HCT116 (cell line): ENCODE results near the gene GRIK3. TPM values are rescaled to one million over a fixed set of nuclear protein-coding genes. Genes with fewer than 3 reads are reported as not detected.

Experiments
- ATAC-seq: fragments of 200-7000 bp; cut with Tn5 transposase; 2 replicates; pipeline ENCODE4 v1.9.1; 2020; ENCODE audit warnings: mild to moderate bottlenecking, moderate library complexity
- BruUV-seq: library from RNA; stranded (reverse); fragments of 400-500 nt; replicated peaks from 2 replicates; lab custom pipeline; 2021; lab: Mats Ljungman, UMichigan
- CTCF ChIA-PET: fragments of 300-600 bp; sonication (Branson Sonifier 250); formaldehyde crosslinking; loops from one replicate; lab custom pipeline; 2021; ENCODE audit warnings: antibody characterized with exemption; lab: Charles Lee
- POLR2A ChIA-PET: fragments of 300-600, 350-600 bp; sonication (Branson Sonifier 250); formaldehyde crosslinking; loops from one replicate; lab custom pipeline; 2021; ENCODE audit warnings: antibody characterized with exemption; lab: Charles Lee
- RAD21 ChIA-PET, 2 experiments: fragments of 300-600 bp; sonication (Branson Sonifier 250); formaldehyde crosslinking; loops; one replicate each; lab custom pipeline; 2023; ENCODE audit warnings: low total read pairs in 2 of 2; ENCODE audit not compliant: uncharacterized antibody in 2 of 2, unreplicated experiment in 2 of 2, low non-redundant PET in 1 of 2; lab: Charles Lee
- DNase-seq: peaks from one replicate; pipeline ENCODE4 v3.0.0-alpha.2; 2010; ENCODE audit warnings: low read depth, low spot score
- H2AFZ ChIP-seq: fragments of 200-600 bp; shearing (Covaris generic), sonication (generic); 2 replicates; pipeline ENCODE4 v1.6.1; 2017; ENCODE audit warnings: low read depth, mixed run types, mixed read lengths, antibody characterized with exemption, low read length; ENCODE audit not compliant: poor library complexity, severe bottlenecking
- H3K27ac ChIP-seq: 2 replicates; pipeline ENCODE4 v1.5.1; 2012; ENCODE audit warnings: low read depth, low read length
- H3K27me3 ChIP-seq: fragments of 200-600 bp; sonication (generic); 2 replicates; pipeline ENCODE4 v1.6.1; 2016; ENCODE audit warnings: mixed run types, low read length, mixed read lengths; ENCODE audit not compliant: insufficient read depth
- H3K36me3 ChIP-seq, 2 experiments: fragments of 200-500 bp in 1 of 2; fragments of 200-600 bp in 1 of 2; sonication (Bioruptor generic) in 1 of 2; sonication (generic) in 1 of 2; 2 replicates each; pipeline versions ENCODE4 v1.5.1 to v1.6.1; 2014 to 2016; ENCODE audit warnings: low read length in 2 of 2, inconsistent platforms in 1 of 2, mixed read lengths in 1 of 2, mixed run types in 1 of 2; ENCODE audit not compliant: insufficient read depth in 2 of 2, control insufficient read depth in 1 of 2
- H3K4me1 ChIP-seq, 2 experiments: fragments of 200-600 bp in 1 of 2; sonication (generic) in 1 of 2; 2 replicates each; pipeline versions ENCODE4 v1.5.1 to v1.6.1; 2012 to 2017; ENCODE audit warnings: low read length in 2 of 2, inconsistent platforms in 1 of 2, mild to moderate bottlenecking in 1 of 2, mixed read lengths in 1 of 2, mixed run types in 1 of 2, moderate library complexity in 1 of 2; ENCODE audit not compliant: insufficient read depth in 2 of 2, control insufficient read depth in 1 of 2
- H3K4me2 ChIP-seq: fragments of 200-600 bp; sonication (generic); 2 replicates; pipeline ENCODE4 v1.6.1; 2017; ENCODE audit warnings: mixed run types, low read length, mixed read lengths
- H3K4me3 ChIP-seq, 2 experiments: fragments of 200-600 bp in 1 of 2; sonication (generic) in 1 of 2; replicated peaks in 1 of 2; 2 replicates each; pipeline ENCODE4 v1.5.1; 2011 to 2016; ENCODE audit warnings: low read length in 2 of 2, control low read depth in 1 of 2, low read depth in 1 of 2, mild to moderate bottlenecking in 1 of 2, mixed read lengths in 1 of 2, mixed run types in 1 of 2
- H3K79me2 ChIP-seq: fragments of 200-600 bp; sonication (generic); 2 replicates; pipeline ENCODE4 v1.6.1; 2017; ENCODE audit warnings: mild to moderate bottlenecking, mixed run types, low read length, moderate library complexity, mixed read lengths; ENCODE audit not compliant: insufficient read depth
- H3K9ac ChIP-seq: fragments of 200-600 bp; sonication (generic); 2 replicates; pipeline ENCODE4 v1.6.1; 2016; ENCODE audit warnings: low read length, mixed read lengths
- H3K9me2 ChIP-seq: fragments of 200-600 bp; sonication (generic), shearing (Covaris generic); 2 replicates; pipeline ENCODE4 v1.6.1; 2017; ENCODE audit warnings: mixed run types, mild to moderate bottlenecking, moderate library complexity; ENCODE audit not compliant: insufficient read depth
- H3K9me3 ChIP-seq, 2 experiments: fragments of 200-500 bp in 1 of 2; fragments of 200-600 bp in 1 of 2; sonication (Bioruptor generic) in 1 of 2; sonication (generic) in 1 of 2; 2 replicates each; pipeline ENCODE4 v1.6.1; 2014 to 2017; ENCODE audit warnings: low read length in 2 of 2, mixed read lengths in 2 of 2, inconsistent platforms in 1 of 2, low read depth in 1 of 2, mild to moderate bottlenecking in 1 of 2, mixed run types in 1 of 2, moderate library complexity in 1 of 2; ENCODE audit not compliant: control insufficient read depth in 1 of 2, insufficient read depth in 1 of 2
- H4K20me1 ChIP-seq: fragments of 200-600 bp; sonication (generic), shearing (Covaris generic); 2 replicates; pipeline ENCODE4 v1.6.1; 2017; ENCODE audit warnings: mixed run types, mild to moderate bottlenecking, moderate library complexity; ENCODE audit not compliant: insufficient read depth
- ATF3 ChIP-seq: IDR thresholded peaks from 2 replicates; pipeline ENCODE4 v1.6.1; 2012
- CBX3 ChIP-seq: IDR thresholded peaks from 2 replicates; pipeline ENCODE4 v1.6.1; 2012; ENCODE audit warnings: low read depth
- CEBPB ChIP-seq: IDR thresholded peaks from 2 replicates; pipeline ENCODE4 v1.6.1; 2012; ENCODE audit warnings: low read depth
- EGR1 ChIP-seq: IDR thresholded peaks from 2 replicates; pipeline ENCODE4 v1.6.1; 2012; ENCODE audit warnings: low read depth
- ELF1 ChIP-seq: IDR thresholded peaks from 2 replicates; pipeline ENCODE4 v1.6.1; 2012; ENCODE audit warnings: low read depth, borderline replicate concordance
- EZH2 ChIP-seq: fragments of 200-600 bp; sonication (generic); IDR thresholded peaks from 2 replicates; pipeline ENCODE4 v1.6.1; 2017; ENCODE audit warnings: antibody characterized with exemption, mixed run types
- EZH2phosphoT487 ChIP-seq: fragments of 200-600 bp; IDR thresholded peaks from 2 replicates; pipeline ENCODE4 v1.6.1; 2018; ENCODE audit warnings: antibody characterized with exemption, borderline replicate concordance
- MAX ChIP-seq: IDR thresholded peaks from 2 replicates; pipeline ENCODE4 v1.6.1; 2012
- POLR2A ChIP-seq: IDR thresholded peaks from 2 replicates; pipeline ENCODE4 v1.7.0; 2011; ENCODE audit warnings: borderline replicate concordance; ENCODE audit not compliant: insufficient read depth, insufficient read length; ENCODE audit errors: extremely low read depth
- RAD21 ChIP-seq: IDR thresholded peaks from 2 replicates; pipeline ENCODE4 v1.6.1; 2012; ENCODE audit warnings: low read depth, mild to moderate bottlenecking
- REST ChIP-seq: IDR thresholded peaks from 2 replicates; pipeline ENCODE4 v1.6.1; 2012; ENCODE audit warnings: low read depth
- YY1 ChIP-seq: IDR thresholded peaks from 2 replicates; pipeline ENCODE4 v1.6.1; 2011; ENCODE audit warnings: low read length, low read depth, moderate library complexity, mild to moderate bottlenecking; ENCODE audit not compliant: insufficient replicate concordance; ENCODE audit errors: extremely low read depth
- ZBTB33 ChIP-seq: IDR thresholded peaks from 2 replicates; pipeline ENCODE4 v1.6.1; 2011; ENCODE audit warnings: mild to moderate bottlenecking, low read length, moderate library complexity; ENCODE audit not compliant: insufficient replicate concordance; ENCODE audit errors: extremely low read depth
- ZFX ChIP-seq: fragments of 450-650 bp; IDR thresholded peaks from 2 replicates; pipeline ENCODE4 v1.6.1; 2017
- ZNF274 ChIP-seq: fragments of 200-500 bp; sonication (Bioruptor generic); IDR thresholded peaks from 2 replicates; pipeline ENCODE4 v1.6.1; 2014; ENCODE audit warnings: mild to moderate bottlenecking, low read depth, low read length, inconsistent platforms
- intact Hi-C: fragments of 100-400 bp; cut with micrococcal nuclease; formaldehyde crosslinking; loops from 2 replicates; pipeline ENCODE4 v1.10.0; 2022
- total RNA-seq: library from RNA; stranded (reverse); gene quantifications from one replicate; pipeline ENCODE4 v1.2.1, GENCODE V29; 2021; ENCODE audit not compliant: unreplicated experiment

GRIK3 gene
- total RNA-seq, 1 experiment from 2014 or later, result not detected

GRCh38 chr1:36794460-36794859 is 239.9 kb downstream of the GRIK3 start:
- BruUV-seq, result no TSS peak
- no peak overlapping the region for H3K9ac ChIP-seq
- ATAC-seq, result no peak
- no peak overlapping the region for H3K4me2 ChIP-seq
- ChIA-PET RAD21 (no interaction called here), CTCF (no interaction called here), POLR2A (no interaction called here)
- intact Hi-C loops, result no loop called here
- H3K9me3 ChIP-seq, result no peaks in the 10 kb centered on the region
- no peak for DNase-seq
- no peaks in the 10 kb centered on the region for H3K4me1 ChIP-seq
- peaks cover 37% of the 10 kb centered on the region for H3K27me3 ChIP-seq
- no peaks in the 10 kb centered on the region for H3K36me3 ChIP-seq
- H3K9me2 ChIP-seq, result no peaks in the 10 kb centered on the region
- H3K27ac ChIP-seq, result no peak overlapping the region
- no peaks in the 10 kb centered on the region for H4K20me1 ChIP-seq
- H2AFZ ChIP-seq, result no peak overlapping the region
- H3K79me2 ChIP-seq, result no peaks in the 10 kb centered on the region
- no peak overlapping the region for H3K4me3 ChIP-seq
- TF ChIP-seq EZH2phosphoT487 (no peak), RAD21 (no peak)

GRCh38 chr1:36793452-36793851 is 240.9 kb downstream of the GRIK3 start:
- no peaks in the 10 kb centered on the region for H4K20me1 ChIP-seq
- no peak overlapping the region for H3K4me2 ChIP-seq
- POLR2A ChIA-PET, result no interaction called here
- ATAC-seq (no peak), DNase-seq (no peak)
- no peak overlapping the region for H3K27ac ChIP-seq
- H3K9me2 ChIP-seq, result no peaks in the 10 kb centered on the region
- no peak overlapping the region for H2AFZ ChIP-seq
- RAD21 ChIA-PET, result no interaction called here
- TF ChIP-seq ZBTB33 (no peak), YY1 (no peak), MAX (no peak), EZH2 (no peak), ATF3 (no peak), ZNF274 (no peak), POLR2A (no peak), CEBPB (no peak), ZFX (no peak), RAD21 (no peak), ELF1 (no peak), CBX3 (no peak), EGR1 (no peak), EZH2phosphoT487 (no peak), REST (no peak)
- no TSS peak for BruUV-seq
- CTCF ChIA-PET, result no interaction called here
- H3K4me3 ChIP-seq, result no peak overlapping the region
- H3K9me3 ChIP-seq, result no peaks in the 10 kb centered on the region
- intact Hi-C loops, result no loop called here
- H3K79me2 ChIP-seq, result no peaks in the 10 kb centered on the region
- peaks cover 27% of the 10 kb centered on the region for H3K27me3 ChIP-seq
- H3K9ac ChIP-seq, result no peak overlapping the region
- no peaks in the 10 kb centered on the region for H3K36me3 ChIP-seq
- H3K4me1 ChIP-seq, result no peaks in the 10 kb centered on the region
